HG03521 (cell line): ENCODE measurements around the gene CAB39.

Experiments used
- ATAC-seq: cut with Tn5 transposase; IDR thresholded peaks from one replicate; pipeline ENCODE4 v1.9.1; 2021; ENCODE audit warnings: mild to moderate bottlenecking, moderate library complexity; ENCODE audit not compliant: unreplicated experiment

The CAB39 gene

DNA sequence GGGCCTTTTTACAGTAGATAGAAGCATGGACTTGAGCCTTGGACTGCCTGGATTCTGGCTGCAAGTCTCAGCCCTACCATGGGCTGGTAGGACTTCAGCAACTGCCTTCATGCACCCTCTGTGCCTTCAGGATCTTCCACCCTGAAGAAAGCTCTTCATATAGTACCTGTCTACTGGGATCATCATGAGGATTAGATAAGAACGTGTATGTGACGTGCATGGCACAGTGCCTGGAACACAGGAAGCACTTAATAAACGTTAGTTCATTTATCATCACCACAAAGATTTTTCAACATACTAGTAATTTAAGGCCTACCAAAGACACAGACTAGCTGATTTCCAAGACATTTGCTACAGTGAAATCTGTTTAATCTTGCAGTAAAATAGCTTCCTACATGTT is 98.9 kb downstream of the CAB39 start:
- ATAC-seq = no peak

DNA sequence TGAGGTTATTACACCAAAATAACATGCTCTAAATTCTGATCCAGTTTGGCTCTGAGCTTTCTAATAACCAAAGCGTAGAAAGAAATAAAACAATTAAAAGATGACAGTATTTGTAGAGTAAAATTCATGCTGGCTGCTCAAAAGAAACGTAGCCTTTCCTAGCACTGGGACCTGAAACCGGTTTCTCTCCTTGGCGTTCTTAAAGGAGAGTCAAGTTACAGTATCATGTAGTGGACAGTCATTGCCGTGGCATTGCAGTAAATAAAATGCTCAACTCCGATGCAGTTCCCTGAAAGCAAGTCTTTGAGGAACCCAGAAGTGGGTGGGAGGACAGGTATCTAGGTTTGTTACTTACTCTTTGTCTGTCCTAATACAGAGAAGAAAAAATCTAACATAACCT is 99.4 kb downstream of the CAB39 start:
- ATAC-seq = no peak

DNA sequence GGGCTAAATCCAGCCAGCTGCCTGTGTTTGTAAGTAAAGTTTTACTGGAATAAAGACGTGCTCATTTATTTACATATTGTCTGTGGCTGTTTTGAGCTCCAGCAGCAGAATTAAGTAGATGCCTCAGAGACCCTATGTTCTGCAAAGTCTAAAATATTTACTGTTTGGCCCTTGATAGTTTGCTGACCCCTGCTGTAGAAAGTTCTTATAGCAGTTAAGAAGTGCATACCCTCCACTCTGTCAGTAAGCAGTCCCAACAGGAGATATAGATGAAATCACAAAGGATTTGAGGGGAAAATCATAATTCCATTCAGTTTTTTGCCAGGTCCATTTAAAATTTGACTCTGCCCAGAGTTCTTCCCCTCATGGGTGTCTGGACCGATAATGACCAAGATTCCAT is 102.0 kb downstream of the CAB39 start:
- ATAC-seq = no peak

DNA sequence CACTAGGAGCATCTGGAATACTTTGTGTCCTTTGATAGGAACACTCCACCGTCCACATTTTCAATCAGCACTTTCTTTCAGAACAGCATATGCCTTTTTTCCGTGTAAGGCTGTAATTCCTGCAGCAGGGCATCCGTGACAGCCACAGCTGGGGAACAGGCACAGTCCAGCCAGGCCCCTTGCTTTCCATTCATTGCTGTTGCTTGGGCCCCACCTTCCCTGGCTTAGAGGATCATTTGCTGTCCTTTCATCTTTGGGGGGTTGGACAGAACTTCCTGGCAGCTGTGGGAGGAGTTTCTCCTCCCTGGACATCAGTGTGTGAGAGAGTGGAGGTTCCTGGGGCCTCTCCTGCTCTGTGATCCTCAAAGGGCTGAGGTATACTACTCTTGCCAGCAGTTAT is 102.4 kb downstream of the CAB39 start:
- ATAC-seq = no peak

DNA sequence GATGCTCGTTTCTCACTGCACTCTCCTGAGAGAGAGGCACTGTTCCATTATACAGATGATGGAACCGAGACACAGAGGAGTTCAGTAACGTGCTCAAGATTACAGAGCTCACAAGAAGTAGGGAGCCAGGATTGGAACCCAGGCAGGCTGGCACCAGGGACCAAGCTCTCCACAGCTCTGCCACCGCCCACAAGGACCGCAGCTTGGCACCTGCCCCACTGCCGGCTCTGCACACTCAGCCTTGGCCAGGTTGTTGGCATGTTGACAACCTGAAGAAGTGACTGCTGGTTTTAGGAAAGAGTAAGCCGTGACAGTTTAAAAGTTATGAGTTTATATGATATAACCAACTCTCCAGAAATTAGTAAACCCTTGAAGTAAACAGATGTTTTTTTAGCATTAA is 104.1 kb downstream of the CAB39 start:
- no peak for ATAC-seq

DNA sequence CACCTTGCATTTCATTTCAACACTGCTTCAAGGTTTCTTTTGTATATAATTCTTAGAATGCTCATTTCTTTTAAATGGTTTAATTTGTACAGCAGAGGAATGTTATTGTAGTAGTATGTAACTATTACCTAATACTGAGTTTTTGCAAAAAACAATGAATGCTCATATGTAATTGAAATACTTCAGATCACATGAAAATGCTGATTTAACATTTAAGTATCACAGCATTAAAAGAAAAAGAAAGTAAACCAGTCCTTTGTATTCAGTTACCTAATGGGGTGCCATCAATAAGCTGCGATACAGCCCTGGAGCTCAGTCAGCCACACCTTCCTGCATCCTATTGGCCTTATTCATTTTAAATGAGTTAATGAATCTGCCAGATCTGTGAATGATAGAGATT is 106.8 kb downstream of the CAB39 start:
- ATAC-seq = no peak

DNA sequence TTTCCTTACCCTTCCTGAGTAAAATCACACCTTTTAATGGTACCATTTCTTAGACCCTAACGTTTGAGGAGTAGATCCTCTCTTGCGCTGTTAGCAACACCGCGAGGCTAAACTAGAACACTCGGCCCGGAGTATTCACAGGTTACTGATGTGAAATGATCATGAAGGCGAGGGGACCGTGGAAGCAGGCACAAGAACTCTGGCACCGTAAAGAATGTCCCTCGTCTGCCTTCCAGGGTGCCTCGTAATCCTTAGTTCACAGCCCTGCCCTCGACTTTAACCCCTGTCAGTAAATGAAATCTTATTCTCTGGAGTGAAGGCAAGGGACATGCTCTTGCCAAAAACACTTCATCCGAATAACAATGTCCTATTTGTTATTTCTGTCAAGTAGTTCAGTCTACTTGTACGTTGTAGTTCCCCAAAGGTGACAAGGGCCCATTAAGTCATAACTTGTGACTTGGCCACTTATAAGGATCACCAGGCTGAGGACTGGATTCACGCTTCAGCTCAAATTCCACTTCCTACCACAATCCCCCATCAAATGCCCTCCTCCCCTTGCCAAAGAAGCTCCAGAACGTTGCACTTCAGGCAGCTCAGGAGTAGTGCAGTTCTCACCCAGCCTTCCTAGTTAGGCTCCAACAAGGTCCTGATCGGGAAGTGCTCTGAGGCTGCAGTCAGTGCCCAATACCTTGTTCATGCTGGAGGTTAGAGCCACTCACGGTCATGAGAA is 108.8 kb downstream of the CAB39 start:
- no peak for ATAC-seq

DNA sequence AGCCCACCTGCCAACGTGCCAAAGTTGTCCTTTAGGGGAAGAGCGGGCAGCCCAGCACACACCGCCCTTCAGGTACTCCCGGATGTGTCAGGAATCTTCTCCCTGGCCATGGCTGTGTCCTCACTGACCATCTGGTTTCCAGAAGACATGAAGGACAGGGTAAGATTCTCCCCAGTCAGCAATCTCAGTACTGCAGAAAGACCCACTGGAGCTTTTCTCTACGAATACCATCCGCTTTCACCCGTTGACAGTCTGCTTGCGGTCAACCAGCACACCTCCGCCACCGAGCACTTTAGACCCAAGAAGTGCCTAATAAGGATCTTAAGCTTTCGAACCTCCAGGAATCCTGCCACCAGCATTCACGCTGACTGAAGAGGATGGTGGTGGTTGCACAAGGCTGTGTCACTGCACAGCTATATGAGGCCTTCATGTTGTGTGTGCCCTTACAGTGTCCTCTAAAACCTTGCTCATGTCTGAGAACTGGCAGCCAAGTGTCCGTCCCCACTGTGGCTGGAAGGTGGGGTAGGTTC is 109.4 kb downstream of the CAB39 start:
- no peak for ATAC-seq

DNA sequence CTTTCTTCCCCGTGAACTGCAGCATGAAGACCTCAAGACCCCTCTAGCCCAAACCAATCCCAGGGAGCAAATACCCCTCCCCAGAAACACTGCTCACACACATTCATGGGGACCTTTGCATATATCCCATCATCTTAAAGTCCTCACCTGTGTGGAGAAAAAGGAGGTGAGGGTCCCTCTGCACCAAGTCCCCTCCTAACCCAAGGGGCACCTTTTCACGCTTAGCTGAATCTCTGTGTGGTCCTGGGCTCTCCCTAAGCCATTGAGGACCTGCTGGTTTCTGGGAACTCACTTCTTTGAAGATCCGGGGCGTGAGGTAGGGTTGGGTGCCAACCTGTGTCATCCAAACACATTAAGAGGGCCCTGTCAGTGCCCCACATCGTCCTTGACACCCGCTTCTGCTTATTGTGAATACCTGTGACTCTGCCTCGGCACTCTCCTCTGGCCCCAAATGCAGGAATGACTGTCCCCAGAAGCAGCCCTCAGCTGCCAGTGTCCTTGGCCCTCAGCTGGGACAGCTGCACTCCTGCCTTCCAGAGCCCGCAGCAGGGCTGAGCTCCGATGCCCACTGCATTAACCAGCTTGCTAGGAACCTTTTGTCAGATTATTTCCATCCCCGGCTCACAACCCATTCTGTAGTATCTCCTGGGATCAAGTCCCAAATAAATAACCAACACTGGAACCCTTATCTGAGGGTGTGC is 110.8 kb downstream of the CAB39 start:
- no peak for ATAC-seq

DNA sequence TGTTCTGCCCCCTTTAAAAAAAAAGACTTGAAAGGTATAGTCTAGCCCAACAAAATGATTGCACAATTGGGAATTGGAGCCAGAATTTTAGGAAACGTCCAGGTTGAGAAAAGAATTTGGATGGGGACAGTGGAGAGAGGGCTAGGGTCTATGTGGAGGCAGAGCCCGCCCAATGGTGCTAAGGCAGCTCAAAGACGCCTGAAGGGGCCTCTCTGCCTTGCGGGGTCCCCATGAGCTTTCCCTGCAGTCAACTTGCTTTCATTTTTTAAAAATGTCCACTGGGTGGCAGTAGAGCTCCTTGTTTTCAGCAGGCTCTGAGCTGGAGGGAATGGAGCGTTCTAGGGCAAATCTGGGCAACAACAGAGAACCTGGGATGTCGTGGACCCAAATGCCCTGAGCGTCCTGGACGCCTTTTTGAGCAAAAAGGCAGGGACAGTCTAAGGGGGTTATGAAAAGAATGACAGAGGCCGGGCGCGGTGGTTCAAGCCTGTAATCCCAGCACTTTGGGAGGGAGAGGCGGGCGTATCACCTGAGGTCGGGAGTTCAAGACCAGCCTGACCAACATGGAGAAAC is 111.8 kb downstream of the CAB39 start:
- no peak for ATAC-seq

DNA sequence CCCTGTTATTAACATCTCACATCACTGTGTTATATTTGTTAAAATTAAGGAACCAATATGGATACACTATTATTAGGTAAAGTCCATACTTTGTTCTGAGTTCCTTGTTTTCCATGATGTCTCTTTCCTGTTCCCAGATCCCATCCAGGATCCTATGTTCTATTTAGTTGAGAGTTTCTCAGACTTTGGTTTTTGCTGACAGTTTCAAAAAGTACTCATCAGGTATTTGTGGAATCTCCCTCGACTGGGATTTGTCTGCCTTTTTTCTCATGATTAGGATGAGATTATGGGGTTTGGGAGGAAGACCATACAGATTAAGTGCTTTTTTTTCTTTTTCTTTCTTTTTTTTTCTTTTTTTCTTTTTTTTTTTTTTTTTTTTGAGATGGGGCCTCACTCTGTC is 112.7 kb downstream of the CAB39 start:
- ATAC-seq = no peak

DNA sequence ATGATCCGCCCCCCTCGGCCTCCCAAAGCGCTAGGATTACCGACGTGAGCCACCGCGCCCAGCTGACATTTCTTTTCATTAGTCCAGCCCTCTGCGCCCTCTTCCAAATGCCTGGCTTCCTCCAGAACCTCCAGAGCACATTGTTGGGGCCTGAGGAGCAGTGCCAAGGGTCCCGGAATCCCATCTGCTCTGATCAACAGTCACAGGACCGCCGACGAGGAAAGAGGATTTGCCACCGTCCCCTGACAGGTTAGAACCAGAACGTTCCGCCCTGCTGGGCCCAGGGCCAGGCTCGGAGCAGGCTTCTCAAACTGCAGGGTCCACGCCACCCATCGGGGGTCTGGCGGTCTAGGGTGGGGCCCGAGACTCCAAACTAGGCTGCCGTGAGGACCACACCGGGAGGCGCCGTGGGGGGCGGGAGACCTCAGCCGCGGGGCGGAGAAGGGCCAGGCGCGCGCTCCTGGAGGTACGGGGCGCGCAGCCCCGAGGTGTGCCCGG is 115.2 kb downstream of the CAB39 start:
- no peak for ATAC-seq

DNA sequence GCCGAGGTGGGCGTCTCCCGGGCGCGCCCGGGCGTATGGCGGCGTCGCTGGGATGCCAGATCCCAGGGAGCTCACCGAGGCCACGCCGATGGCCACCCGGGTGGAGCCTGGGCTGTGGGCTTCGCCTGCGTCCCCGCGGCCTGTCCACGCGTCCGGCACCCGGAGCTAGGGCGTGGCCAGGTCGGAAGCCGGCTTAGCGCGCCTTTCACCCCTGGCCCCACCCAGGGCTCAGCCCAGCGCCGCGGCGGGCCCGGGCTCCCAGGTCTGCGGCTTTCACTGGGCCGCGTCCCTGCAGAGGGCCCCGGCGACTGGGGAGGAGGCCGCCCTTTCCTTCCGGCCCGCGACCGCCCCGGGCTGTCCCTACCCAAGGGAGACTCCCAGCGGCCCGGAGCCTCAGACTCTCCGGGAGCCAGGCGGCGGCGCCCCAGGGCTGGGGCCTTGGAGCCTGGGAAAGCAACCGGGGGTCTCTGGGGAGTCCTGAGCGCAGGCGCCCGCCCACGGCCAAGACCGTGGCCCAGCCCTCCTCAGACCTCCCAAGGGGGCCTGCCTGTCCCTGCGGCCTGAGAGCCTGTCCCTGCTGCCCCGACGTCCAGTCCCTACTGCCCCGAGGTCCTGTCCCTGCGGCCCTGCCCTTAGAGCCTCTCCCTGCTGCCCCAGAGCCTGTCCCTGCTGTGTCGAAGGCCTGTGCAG is 115.8 kb downstream of the CAB39 start:
- ATAC-seq = no peak

DNA sequence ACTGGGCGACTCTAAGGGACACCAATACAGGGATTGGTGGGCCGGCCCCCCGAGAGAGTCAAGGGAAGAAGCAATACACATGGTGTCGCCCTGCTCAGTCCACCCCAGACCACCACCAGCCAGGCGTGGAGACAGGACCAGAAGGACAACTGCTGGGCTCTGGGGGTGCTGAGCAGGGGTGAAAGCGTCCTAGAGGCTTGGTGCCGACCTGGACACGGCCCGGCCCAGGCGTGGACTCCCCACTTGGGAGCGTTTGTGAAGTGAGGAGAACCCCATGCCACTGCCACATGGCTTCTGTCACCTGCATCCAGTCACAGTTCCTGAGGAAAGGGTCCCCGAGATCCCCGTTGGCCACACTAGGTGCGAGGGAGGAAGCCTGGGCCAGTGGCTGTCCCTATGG is 116.7 kb downstream of the CAB39 start:
- ATAC-seq = no peak

DNA sequence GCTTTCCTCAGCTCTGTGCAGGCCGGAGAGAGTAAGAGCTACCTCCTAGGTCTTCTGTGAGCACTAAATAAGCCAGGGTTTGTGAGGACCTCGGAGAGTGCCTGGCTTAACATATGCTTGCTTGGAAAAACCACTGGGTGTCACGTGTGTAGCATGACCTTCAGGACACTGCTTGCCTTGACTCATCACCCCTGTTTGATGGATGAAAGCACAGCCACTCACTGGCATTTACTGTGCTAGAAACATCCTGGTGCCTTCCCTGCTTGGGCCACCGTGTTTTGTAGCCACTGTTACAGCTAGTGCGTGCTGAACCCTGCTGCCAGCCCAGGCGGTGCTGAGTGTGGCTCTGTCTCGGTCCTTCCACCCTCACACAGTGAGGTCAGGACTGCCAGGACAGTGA is 117.3 kb downstream of the CAB39 start:
- no peak for ATAC-seq

DNA sequence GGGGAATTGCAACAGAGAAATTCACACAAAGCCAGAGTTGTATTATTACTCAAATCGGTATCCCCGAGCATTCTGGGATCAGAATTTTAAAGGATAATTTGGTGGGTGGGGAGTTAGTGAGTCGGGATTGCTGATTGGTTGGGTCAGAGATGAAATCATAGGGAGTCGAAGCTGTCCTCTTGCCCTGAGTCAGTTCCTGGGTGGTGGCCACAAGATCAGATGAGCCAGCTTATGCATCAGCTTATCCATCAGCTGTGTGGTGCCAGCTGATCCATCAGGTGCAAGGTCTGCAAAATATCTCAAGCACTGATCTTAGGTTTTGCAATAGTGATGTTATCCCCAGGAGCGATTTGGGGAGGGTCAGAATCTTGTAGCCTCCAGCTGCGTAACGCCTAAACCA is 117.8 kb downstream of the CAB39 start:
- ATAC-seq = no peak

DNA sequence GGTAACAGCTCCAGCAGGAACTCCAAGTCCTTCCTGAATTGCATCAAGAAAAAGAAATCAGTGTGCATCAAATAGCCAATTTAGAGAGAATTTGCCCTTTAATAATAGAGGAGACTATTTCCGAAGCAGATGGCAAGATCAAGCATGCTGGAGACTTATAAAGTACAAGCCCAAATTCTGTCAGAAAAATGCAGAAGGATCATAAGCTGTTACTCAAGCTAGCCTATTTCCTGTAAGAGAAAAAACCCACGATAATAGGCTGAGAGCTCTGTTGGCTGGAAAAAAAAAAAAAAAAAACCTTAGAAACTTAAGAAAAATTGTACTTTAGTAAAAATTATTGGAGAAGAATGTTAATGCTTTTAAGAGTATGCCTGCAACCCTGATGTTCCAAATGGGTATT is 127.7 kb downstream of the CAB39 start:
- no peak for ATAC-seq

DNA sequence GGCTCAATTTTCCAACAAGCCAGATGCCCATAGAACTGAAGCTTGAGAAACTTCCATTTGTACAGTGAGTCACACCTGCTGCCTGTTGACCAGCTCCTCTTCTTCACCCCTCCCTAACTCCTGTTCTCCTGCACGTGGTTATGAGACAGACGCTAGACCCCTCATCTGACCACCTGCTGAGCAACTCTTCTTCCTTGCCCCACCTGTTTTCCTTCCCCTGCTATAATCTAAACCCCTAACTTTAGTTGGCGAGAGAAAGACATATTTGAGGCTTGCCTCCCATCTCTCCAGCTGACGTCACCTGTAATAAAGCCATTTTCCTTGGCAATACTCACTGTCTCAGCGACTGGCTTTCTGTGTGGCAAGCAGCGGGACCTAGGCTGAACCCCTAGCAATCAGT is 129.8 kb downstream of the CAB39 start:
- ATAC-seq = no peak

DNA sequence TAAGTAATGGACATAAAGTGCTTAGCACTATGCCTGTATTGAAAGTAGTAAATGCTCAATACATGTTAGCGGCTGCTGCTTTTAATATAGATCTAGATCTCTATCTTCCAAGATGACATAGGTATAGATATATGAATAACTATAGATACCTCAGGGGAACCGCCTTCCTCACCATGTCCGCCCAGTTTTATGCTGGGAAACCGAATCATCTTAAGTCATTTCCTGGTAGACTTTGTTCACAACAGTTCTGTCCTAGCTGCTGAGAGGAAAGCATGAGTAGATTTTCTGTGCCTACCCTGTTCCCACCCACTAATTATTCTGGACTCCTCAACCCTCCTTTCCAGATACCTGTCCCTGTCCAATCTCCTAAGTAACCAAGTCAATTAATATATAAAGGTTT is 130.5 kb downstream of the CAB39 start:
- ATAC-seq = no peak

DNA sequence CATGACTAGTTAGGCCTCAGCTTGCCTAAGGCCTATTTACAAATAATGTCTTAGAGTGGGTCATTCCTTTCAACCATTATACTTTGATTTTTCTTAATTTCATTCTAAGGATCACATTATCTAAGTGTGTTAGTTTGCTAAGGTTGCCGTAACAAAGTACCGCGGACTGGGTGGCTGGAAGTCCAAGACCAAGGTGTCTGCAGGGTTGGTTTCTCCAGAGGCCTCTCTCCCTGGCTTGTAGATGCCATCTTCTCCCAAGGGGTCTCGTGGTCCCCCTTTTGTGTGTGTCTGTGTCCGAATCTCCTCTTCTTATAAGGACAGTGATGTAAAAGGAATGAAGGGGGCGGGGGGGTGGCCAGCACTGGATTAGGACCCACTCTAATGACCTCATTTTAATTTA is 133.7 kb downstream of the CAB39 start:
- no peak for ATAC-seq

DNA sequence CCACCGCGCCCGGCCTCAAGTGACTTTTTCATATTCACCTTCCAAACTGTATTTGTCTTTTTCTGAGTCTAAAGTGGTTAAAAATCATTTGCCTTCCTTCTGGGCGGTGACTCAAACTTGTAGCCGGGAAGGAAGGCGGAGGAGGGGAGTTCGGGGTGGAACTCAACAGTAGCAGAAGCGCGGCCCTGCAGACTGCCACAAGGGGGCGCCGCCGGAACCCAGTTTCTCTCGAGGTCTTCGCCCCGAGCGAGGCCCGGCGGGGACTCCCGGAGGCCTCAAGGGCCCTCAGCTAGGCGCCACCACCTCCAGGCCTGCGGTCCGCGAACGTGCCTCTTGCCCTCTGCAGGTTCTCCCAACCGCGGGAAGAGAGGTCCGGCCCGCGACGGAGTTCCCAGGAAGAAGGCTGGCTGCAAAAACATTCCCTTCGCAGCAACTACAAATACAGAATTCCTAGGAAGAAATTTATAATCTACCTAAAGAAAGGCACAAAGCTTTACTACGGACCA is 135.3 kb downstream of the CAB39 start:
- peak; percentile 74 for ATAC-seq
